Body of pancreas (tissue), 4 donors: Measurements from ENCODE around the gene AMOTL1. TPM values are rescaled to one million over a fixed set of nuclear protein-coding genes. Genes with fewer than 3 reads are reported as not detected.

Experiments used
- ATAC-seq: fragments of 150-250 bp; one replicate; pipeline ENCODE4 v1.9.1; 2016
- DNase-seq, 4 donors: peaks; one replicate each; pipeline ENCODE4 v3.0.0-alpha.2; 2019
- H3K27ac ChIP-seq, 4 donors: fragments of 200-600 bp; sonication (generic); 1 replicate in 3 of 4; 2 replicates in 1 of 4; pipeline versions ENCODE4 v1.5.1 to v1.6.1; 2016 to 2019; ENCODE audit warnings: mild to moderate bottlenecking in 1 of 4, mixed read lengths in 1 of 4, moderate library complexity in 1 of 4
- H3K27me3 ChIP-seq, 2 donors: fragments of 200-600 bp; sonication (generic); one replicate each; pipeline ENCODE4 v1.6.0; 2016; ENCODE audit warnings: mild to moderate bottlenecking in 1 of 2
- H3K36me3 ChIP-seq, 2 donors: fragments of 200-600 bp; sonication (generic); replicated peaks in 1 of 2; 2 replicates each; pipeline ENCODE4 v1.5.1; 2016; ENCODE audit warnings: low read depth in 2 of 2; ENCODE audit not compliant: insufficient read depth in 1 of 2
- H3K4me1 ChIP-seq: fragments of 200-600 bp; sonication (generic); one replicate; pipeline ENCODE4 v1.6.0; 2016
- H3K4me3 ChIP-seq, 2 donors: fragments of 200-600 bp; sonication (generic); 1 replicate in 1 of 2; 2 replicates in 1 of 2; pipeline ENCODE4 v1.5.1; 2016 to 2019
- H3K9me3 ChIP-seq, 3 donors: fragments of 200-600 bp; sonication (generic); 1 replicate in 2 of 3; 2 replicates in 1 of 3; pipeline ENCODE4 v1.5.1; 2016
- POLR2A ChIP-seq, 3 donors: fragments of 450-650 bp; IDR thresholded peaks; one replicate each; pipeline ENCODE4 v1.6.1; 2016; ENCODE audit warnings: antibody characterized with exemption in 3 of 3, mild to moderate bottlenecking in 2 of 3
- WGBS, 2 donors: methylation state at CpG; one replicate each; pipeline ENCODE4 v1.1.5; 2017; 5-methylcytosine and 5-hydroxymethylcytosine counted together
- intact Hi-C: fragments of 100-400 bp; cut with DNase I; formaldehyde crosslinking; loops from one replicate; pipeline ENCODE4 v1.15.1; 2023
- total RNA-seq, 2 donors: library from RNA; depleted of rRNA; stranded (reverse); fragments of >200 nt; gene quantifications; one replicate each; pipeline ENCODE4 v1.1.0, GENCODE V29; 2016
- TF ChIP-seq, protein P1 (sequence below), 7 experiments: fragments of 450-650 bp in 4 of 7; fragments of 200-600 bp in 3 of 7; sonication (generic) in 3 of 7; IDR thresholded peaks; one replicate each; pipeline ENCODE4 v1.5.1; 2016 to 2019; ENCODE audit warnings: antibody characterized with exemption in 7 of 7

Gene AMOTL1
- total RNA-seq, 2 donors from 2014 or later = 20.4 to 21.5 TPM

DNA sequence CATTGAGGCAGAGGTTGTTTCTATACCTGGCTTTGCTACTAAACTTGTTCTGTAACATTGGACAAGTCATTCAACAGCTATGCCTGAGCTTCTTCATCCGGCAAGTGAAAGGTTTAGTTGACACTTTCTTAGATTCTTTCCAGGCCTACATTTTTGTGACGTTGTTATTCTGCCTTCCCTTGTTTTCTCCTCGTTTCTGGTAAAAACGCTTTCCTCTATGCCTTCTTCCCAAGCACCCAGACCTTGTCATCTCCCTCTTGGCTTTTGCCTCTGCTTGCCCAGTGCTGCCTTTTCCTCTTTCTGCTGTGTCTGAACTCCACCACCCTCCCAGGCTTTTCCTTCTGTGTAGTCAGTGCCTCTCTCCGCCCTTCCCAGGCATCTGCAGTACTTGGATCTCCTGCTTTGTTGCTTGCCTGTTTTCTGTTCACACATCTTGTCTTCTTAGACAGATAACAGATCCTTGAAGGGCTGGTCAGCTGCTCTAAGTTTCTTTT, 1.4 kb upstream of the AMOTL1 start:
- Histone ChIP-seq H3K4me3 (no peak overlapping the region), H3K4me1 (peaks cover 30% of the 10 kb centered on the region), H3K27me3 (no peaks in the 10 kb centered on the region), H3K36me3 (no peaks in the 10 kb centered on the region), H3K27ac (peak overlapping the region in 2 of 4 donors; percentile 92 to 93), H3K9me3 (no peaks in the 10 kb centered on the region)
- DNase-seq (no peak), ATAC-seq (no peak)
- no peak for TF ChIP-seq POLR2A (IDR thresholded peaks at IDR 0.05)
- TF ChIP-seq, protein P1, sequence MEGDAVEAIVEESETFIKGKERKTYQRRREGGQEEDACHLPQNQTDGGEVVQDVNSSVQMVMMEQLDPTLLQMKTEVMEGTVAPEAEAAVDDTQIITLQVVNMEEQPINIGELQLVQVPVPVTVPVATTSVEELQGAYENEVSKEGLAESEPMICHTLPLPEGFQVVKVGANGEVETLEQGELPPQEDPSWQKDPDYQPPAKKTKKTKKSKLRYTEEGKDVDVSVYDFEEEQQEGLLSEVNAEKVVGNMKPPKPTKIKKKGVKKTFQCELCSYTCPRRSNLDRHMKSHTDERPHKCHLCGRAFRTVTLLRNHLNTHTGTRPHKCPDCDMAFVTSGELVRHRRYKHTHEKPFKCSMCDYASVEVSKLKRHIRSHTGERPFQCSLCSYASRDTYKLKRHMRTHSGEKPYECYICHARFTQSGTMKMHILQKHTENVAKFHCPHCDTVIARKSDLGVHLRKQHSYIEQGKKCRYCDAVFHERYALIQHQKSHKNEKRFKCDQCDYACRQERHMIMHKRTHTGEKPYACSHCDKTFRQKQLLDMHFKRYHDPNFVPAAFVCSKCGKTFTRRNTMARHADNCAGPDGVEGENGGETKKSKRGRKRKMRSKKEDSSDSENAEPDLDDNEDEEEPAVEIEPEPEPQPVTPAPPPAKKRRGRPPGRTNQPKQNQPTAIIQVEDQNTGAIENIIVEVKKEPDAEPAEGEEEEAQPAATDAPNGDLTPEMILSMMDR (IDR thresholded peaks at IDR 0.05) = no peak
- intact Hi-C loops = no loop called here
- WGBS, 2 donors = 69 to 74% methylated on average over 5 of the region's 5 CpGs

DNA sequence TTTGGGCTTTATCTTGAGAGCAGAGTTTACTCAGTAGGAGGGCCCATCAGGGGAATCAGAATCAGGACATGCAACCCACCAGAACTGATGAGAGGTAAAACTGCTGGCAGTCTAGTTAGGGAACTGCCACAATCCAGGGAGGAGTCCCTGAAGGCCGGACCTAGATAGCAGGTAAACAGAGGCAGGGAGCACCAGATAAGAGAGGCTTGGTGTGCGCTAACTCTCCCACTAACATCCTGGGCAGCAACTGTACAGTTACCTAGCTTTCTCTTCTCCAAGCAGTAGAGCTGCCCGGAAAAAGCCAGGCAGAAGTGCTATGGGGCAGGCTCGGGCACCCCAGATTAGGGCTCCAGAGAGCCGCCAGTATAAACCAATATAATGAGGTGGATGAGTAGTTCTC, 865 bp upstream of the AMOTL1 start:
- 53 to 55% methylated on average over 5 of the region's 5 CpGs for WGBS, 2 donors
- intact Hi-C loops = no loop called here
- no peaks in the 10 kb centered on the region for H3K27me3 ChIP-seq
- H3K9me3 ChIP-seq = no peaks in the 10 kb centered on the region
- no peak overlapping the region for H3K4me3 ChIP-seq
- H3K4me1 ChIP-seq = peaks cover 34% of the 10 kb centered on the region
- peak in 1 of 4 donors; percentile 17 for DNase-seq
- H3K36me3 ChIP-seq = no peaks in the 10 kb centered on the region
- ATAC-seq = no peak
- H3K27ac ChIP-seq = peak overlapping the region; percentile 82 to 96 (median 92)
- no peak for TF ChIP-seq POLR2A (IDR thresholded peaks at IDR 0.05)
- TF ChIP-seq, protein P1 (IDR thresholded peaks at IDR 0.05) = no peak

DNA sequence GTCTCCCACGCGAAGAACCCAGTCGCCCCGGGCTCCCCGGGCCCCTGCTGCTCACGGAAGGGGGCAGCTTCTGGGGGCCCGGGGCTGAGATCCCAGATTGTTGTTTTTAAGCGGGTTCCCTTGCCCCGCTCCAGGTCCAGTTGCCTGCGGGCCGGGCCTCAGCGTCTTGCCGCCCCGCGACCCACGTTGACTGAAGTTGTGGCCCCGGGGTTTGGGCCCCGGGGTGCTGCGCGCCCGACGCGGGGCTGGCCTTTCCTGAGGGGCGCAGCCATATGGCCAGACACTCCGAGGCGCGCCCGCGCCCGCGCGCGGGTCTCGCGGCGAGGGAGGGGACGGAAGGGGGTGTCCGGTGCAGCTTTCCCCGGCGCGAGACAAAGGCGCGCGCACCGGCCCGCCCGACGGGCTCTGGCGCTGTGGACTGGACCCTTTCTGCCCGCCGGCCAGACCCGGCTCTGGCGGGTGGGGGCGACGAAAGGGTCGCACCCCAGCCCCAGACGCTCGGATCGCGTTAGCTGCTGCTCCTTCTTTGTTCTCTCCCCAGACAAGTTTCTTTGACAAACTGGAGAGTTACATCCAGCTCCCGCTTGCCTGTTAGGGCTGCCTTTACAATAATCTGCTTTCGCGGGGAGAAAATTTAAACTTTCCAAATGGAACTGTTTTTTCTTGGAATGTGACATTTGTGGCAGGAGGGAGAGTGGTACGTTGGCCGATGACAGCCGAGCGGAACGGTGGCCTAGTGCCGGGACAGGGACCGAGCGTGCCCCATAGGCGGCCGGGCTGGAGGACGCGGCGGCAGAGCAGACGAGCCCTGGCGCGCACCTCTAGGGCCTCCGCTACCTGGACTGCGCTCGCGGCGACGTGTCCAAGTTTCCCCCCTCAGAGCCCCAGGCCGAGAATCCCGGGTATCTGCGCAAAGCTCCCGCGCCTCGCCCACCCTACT, 716 bp downstream of the AMOTL1 start:
- DNase-seq (peak; percentile 31 to 62 (median 49)), ATAC-seq (peak; percentile 68)
- Histone ChIP-seq H3K9me3 (no peaks in the 10 kb centered on the region), H3K4me1 (peaks cover 36% of the 10 kb centered on the region), H3K27ac (peak overlapping the region; percentile 82 to 96 (median 92)), H3K27me3 (no peaks in the 10 kb centered on the region), H3K4me3 (peak overlapping the region; percentile 79 to 98), H3K36me3 (no peaks in the 10 kb centered on the region)
- TF ChIP-seq, protein P1 (IDR thresholded peaks at IDR 0.05) = no peak
- peak; percentile 2 to 36 (median 11) for TF ChIP-seq POLR2A (IDR thresholded peaks at IDR 0.05)
- WGBS, 2 donors = 0% methylated on average over 32 to 91 of the region's 91 CpGs
- intact Hi-C loops = no loop called here

DNA sequence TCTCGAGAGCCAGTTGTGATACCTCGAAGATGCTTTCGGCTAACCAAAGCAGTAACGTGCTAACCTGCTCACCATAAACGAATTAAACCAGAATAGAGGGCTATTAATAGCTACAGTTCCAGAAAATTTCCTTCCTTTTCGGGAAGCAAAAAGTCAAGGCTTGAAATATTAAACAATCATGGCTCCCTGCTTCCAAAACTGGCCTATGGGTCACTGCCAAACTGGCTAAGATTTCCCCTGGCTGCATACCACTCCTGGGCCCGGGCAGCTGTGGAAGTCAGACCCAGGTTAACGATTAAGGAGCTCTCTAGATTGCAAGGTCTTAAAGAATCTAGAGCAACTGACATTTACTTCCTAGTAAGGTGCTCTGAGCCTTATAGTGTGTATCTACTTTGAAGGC, 1.7 kb downstream of the AMOTL1 start:
- no peaks in the 10 kb centered on the region for H3K36me3 ChIP-seq
- WGBS, 2 donors = 18 to 24% methylated on average over 8 of the region's 8 CpGs
- peak overlapping the region in 3 of 4 donors; percentile 92 to 96 (median 93) for H3K27ac ChIP-seq
- peak overlapping the region in 1 of 2 donors; percentile 98 for H3K4me3 ChIP-seq
- H3K9me3 ChIP-seq = no peaks in the 10 kb centered on the region
- no peak for TF ChIP-seq POLR2A (IDR thresholded peaks at IDR 0.05)
- TF ChIP-seq, protein P1 (IDR thresholded peaks at IDR 0.05) = no peak
- peaks cover 44% of the 10 kb centered on the region for H3K4me1 ChIP-seq
- ATAC-seq (no peak), DNase-seq (peak; percentile 47 to 72 (median 56))
- intact Hi-C loops = no loop called here
- H3K27me3 ChIP-seq = no peaks in the 10 kb centered on the region
